HG02884 (cell line): Measurements from ENCODE around the gene AP1G2.

Source experiments
- ATAC-seq: cut with Tn5 transposase; IDR thresholded peaks from one replicate; pipeline ENCODE4 v1.9.1; 2021; ENCODE audit warnings: mild to moderate bottlenecking, moderate library complexity; ENCODE audit not compliant: unreplicated experiment

The AP1G2 gene

DNA sequence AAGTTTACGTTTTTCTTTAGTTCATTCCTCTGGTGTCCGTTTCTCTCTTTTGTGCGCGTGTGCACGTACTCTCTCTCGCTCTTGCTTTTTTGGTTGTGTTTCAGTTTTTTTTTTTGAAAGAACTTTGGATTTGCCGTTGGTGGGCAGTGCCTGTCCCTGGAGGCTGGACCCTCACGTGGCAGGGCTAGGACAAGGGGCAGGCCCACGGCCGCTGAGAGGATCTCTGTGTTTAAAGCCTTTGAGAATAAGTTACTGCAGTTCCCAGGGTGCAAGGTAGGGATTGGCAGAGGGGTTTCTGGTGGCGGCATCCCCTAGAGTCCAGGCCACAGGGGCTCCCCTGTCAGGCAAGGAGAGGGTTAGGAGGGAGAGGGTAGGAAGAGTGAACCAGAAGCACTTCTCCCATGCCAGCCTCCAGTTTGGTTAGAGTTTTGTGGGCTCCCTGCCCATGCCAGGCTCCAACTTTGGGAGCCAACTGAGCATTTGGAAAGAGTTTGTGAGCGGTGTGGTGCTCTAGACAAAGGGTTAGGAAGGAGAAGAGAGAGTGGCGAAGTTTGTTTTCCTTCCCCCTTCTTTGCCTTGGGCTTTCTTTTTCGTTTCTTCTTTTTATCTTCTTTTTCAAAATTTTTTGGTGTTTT is 46.6 kb downstream of the AP1G2 start:
- ATAC-seq = no peak

DNA sequence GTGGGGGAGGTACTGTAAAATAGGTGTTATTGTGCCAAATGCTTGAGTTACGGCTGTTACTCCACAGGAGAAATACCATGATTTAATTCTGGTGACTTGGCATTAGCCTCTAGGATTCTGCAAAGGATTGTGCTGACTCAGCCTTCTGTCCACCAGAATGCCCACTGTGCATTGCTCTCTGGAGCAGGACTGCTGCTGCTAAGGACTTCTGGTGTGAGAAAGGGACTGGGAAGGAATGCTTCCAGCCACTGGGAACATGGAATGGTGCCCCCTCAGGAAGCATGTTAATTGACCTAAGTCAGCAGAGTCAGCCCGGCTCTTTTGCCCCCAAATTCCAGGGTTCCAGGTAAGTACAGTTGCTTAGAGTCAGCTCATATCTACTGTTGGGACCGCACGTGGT is 48.9 kb downstream of the AP1G2 start:
- ATAC-seq = no peak

DNA sequence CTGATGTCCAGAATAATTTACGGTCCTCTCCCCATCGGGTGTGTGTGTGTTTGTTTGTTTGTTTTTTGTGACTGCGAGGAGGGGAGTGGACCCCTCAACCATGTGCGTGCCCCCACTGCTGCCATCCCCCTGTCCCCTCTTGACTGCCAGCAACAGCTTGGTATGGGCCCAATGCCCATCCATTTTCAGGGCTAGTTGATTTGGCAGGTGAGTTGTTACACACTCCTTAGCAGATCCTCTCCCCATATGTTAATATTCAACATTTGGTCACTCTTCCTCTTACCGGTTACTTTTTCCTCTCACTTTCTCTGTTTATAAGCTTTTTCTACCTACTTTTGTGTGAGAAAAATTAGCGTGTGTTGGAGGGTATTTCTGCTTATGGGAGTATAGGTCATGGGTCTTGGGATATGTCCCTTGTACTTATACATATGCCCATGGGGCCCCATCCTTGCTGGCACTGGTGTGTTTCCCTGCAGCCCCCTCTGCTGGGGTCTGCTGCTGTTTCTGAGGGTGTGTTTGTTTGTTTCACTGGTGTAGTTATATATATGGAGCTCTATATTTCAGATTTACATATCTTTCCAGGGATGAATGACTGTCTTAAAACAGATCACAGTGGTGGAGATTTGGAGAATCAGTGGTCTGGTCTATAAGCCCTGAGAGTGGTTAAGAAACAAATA is 49.8 kb downstream of the AP1G2 start:
- ATAC-seq = no peak

DNA sequence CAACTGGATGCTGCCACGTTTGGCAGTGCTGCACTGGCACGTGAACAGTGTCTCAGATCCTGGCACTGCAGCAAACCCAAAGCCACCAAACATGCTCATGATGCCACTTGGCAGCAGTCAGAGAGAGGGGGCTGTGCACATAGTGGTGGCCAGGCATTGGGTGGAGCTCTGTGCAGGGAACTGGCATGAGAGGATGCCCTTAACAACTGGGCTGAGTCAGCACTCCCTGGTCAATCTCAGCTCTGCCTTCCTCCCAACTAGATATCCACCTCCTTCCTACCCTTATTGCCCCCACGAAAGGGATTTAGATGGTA is 53.0 kb downstream of the AP1G2 start:
- no peak for ATAC-seq

DNA sequence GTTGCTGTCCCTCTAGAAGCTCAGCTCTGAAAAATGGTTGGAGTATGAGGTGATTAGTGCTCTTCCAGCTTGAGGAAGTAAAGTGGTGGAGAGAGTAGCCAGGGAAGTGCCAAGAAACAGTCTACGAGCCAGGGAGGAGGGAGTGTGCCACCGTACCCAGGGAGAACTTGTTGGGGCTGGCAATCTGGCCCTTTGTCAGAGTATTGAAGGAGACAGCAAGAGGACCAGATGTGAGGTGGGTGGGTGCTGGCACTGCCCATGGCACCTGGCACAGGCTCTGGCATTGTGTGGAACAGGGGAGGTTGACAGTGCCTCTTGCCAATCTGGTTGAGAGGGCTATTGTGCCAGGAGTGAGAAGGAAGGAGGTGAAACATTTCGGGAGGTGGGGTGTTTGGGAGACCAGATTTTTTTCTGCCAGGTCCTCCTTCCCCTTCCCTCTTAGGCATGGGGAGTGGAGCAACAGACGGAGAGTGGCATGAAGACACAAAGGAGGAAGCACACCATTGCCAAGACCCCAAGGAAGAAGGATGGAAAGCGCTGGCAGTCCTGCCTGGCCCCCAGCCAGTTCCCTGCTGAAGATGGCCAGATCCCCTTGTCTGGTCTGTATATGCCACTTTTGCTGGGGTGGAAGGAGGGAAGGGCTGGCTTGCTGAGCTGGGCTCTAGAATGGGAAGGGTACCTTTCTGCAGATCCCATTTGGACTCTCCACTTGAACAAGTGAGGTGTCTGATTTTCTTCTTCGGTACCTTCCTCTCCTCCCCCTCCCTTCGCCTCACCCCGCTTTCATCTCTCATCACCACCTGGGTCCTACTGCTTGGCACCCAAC is 53.6 kb downstream of the AP1G2 start:
- no peak for ATAC-seq

DNA sequence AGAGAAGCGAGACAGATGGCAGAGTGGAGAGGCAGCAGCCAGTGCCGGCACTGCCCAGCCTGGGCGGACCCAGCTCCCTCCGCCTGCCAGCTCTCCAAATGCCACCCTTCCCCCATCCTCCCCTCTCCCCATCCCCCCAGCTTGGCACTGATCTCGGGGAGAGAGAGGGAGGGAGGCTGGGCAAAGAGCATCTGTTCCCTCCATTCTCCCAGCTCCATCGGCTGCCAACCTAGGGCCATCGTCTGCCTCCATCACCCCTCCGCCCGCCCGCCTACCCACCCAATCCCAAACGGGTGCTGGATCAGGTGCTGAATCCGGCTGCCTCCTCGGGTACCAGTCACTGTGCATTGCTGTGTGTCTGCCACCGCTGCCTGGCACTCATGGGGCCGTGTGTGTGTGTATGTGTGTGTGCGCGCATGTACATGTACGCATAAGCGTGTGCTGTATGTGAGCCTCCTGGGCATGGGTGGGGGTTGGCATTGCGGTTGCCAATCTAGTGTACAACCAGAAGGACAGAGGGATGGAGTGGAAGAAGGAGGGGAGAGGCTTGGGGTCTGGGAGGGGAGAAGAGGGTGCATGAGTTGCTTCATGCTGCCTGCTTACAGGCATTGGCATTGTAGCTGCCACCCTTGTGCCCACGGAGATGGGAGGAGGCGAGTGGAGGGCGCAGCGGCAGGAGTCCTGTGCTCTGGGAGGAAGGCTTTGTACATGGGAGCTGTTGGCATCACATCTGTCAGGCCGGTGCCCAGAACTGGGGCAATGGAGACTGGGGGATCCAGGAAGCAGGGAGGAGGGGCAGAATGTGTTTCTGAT is 54.4 kb downstream of the AP1G2 start:
- no peak for ATAC-seq

DNA sequence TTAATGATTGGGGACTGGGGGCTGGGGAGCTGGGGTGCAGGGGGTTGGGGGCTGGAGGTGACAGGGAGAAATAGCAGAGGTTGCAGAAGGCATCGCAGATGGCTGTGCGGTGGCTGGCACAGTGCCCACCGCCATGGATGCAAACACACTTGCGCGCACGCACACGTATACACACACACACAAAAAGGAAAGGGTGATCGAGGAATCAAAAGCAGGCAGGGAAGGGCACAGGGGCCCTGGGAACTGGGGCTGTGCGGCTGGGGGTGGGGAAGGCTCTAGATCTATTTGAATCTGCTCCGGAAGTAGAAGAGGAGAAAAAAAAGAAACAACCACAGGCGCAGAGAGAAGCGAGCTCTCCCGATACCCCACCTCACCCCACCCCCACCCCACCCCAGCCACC is 55.4 kb downstream of the AP1G2 start:
- ATAC-seq = no peak
